ENCODE results near the gene PLEKHA4. TPM values are rescaled to one million over a fixed set of nuclear protein-coding genes. Genes with fewer than 3 reads are reported as not detected.

Gene PLEKHA4
- total and polyA plus RNA-seq, 9 of the 15 experiments (the other 6 are each of a cell fraction or from before 2014, with no cell fraction given) = 0.07 to 30.8 (median 11.4) TPM

DNA sequence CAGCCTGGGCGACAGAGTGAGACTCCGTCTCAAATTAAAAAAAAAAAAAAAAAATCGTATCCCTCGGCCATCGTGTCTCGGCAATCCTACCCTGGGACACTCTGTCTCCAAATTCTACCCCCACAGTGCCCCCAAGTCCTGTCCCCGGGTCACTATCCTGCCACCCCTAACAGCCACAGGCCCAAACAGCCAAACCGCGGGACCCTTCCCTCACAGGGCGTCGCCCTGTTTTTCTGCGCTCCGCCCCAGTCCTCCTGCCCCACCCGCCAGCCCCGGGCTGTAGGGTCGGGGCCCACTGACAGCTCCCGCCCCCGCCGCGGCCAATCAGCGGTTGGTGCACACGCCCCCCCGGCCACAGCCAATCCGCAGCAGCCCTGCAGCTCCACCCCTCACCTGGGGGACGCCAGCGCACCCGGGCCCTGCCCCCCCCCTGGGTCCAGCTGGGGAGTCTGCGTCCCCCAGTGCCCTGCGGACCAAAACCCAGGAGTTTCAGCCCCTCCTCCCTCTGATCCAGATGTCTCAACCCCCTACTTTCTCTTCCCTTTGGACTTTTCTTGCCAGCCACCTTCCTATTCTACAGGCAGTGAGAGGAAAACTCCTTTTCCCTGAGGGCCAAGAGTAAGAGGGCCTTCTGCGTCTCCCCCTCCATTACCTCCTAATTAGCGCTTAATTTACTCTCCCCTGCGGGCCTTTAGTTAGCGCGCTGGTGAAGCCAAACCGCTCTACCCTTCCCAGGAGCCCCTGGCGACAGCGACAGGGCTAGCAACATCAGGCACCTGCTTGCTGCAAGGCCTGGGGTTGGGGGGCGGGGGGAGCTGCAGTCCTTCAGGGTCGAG is 56.1 kb downstream of the PLEKHA4 start (continued):
- TF ChIP-seq ZNF518B (CRISPR knock-in tag; IDR thresholded peaks at IDR 0.05) (no peak), KDM5B (IDR thresholded peaks at IDR 0.05; ENCODE audit: insufficient replicate concordance, low read depth, low read length) (peak; percentile 75), TCFL5 (CRISPR knock-in tag; conservative IDR thresholded peaks at IDR 0.05) (no peak), ZBTB2 (IDR thresholded peaks at IDR 0.05) (no peak), SETDB1 (IDR thresholded peaks at IDR 0.05; ENCODE audit: low read length) (no peak), E4F1 (CRISPR knock-in tag; IDR thresholded peaks at IDR 0.05; ENCODE audit: borderline replicate concordance) (no peak), SIN3B (IDR thresholded peaks at IDR 0.05; ENCODE audit: low read depth) (no peak), SNRNP70 (optimal IDR thresholded peaks at IDR 0.05; ENCODE audit: low read depth, low read length) (no peak), ZNF431 (CRISPR knock-in tag; IDR thresholded peaks at IDR 0.05) (no peak), RAD21 (CRISPR knock-in tag; conservative IDR thresholded peaks at IDR 0.05 in 1 of 2, IDR thresholded peaks at IDR 0.05 in 1 of 2) (no peak), TAF1 (IDR thresholded peaks at IDR 0.05; ENCODE audit: control insufficient read depth, extremely low read depth, insufficient read depth, low read length, severe bottlenecking) (no peak), RUNX1 (IDR thresholded peaks at IDR 0.05; ENCODE audit: low read depth) (no peak)
- TF ChIP-seq, protein P1, sequence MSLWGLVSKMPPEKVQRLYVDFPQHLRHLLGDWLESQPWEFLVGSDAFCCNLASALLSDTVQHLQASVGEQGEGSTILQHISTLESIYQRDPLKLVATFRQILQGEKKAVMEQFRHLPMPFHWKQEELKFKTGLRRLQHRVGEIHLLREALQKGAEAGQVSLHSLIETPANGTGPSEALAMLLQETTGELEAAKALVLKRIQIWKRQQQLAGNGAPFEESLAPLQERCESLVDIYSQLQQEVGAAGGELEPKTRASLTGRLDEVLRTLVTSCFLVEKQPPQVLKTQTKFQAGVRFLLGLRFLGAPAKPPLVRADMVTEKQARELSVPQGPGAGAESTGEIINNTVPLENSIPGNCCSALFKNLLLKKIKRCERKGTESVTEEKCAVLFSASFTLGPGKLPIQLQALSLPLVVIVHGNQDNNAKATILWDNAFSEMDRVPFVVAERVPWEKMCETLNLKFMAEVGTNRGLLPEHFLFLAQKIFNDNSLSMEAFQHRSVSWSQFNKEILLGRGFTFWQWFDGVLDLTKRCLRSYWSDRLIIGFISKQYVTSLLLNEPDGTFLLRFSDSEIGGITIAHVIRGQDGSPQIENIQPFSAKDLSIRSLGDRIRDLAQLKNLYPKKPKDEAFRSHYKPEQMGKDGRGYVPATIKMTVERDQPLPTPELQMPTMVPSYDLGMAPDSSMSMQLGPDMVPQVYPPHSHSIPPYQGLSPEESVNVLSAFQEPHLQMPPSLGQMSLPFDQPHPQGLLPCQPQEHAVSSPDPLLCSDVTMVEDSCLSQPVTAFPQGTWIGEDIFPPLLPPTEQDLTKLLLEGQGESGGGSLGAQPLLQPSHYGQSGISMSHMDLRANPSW (CRISPR knock-in tag; IDR thresholded peaks at IDR 0.05) = no peak
